Colonic mucosa (tissue), 4 donors: ENCODE results near the gene PI4KA. TPM values are rescaled to one million over a fixed set of nuclear protein-coding genes. Genes with fewer than 3 reads are reported as not detected.
"Not testable (repeated sequence)": the region's sequence is repeated elsewhere in the genome, so short reads cannot be mapped to it uniquely, and the experiment has no call there.

Source experiments
- DNase-seq: peaks from one replicate; pipeline ENCODE4 v3.0.0-alpha.2; 2020
- H3K27ac ChIP-seq: fragments of 200-600 bp; one replicate; pipeline ENCODE4 v1.8.0; 2021
- H3K27me3 ChIP-seq: fragments of 200-600 bp; one replicate; pipeline ENCODE4 v1.8.0; 2021
- H3K36me3 ChIP-seq: fragments of 200-600 bp; one replicate; pipeline ENCODE4 v1.8.0; 2021
- H3K4me1 ChIP-seq: fragments of 200-600 bp; one replicate; pipeline ENCODE4 v1.8.0; 2021; ENCODE audit warnings: mild to moderate bottlenecking
- H3K4me3 ChIP-seq: fragments of 200-600 bp; one replicate; pipeline ENCODE4 v1.8.0; 2021
- H3K9ac ChIP-seq, 2 donors: one replicate each; pipeline ENCODE4 v1.7.0; 2013; ENCODE audit warnings: control low read depth in 2 of 2, low read depth in 2 of 2, low read length in 2 of 2
- H3K9me3 ChIP-seq: fragments of 200-600 bp; one replicate; pipeline ENCODE4 v1.8.0; 2021
- intact Hi-C: fragments of 100-400 bp; cut with DNase I; formaldehyde crosslinking; loops from one replicate; pipeline ENCODE4 v1.14.1; 2022
- total RNA-seq, 2 donors: library from RNA; stranded (reverse); fragmentation: NEBNext Ultra II Directional in 1 of 2; extraction: Animal tissue kit (Norgen Biotek cat#: 25700) in 1 of 2; gene quantifications; one replicate each; pipeline ENCODE4 v1.2.1, GENCODE V29; 2021
- TF ChIP-seq, protein P1 (sequence below): fragments of 200-600 bp; IDR thresholded peaks from one replicate; pipeline ENCODE4 v1.8.0; 2022; ENCODE audit warnings: antibody characterized with exemption, mild to moderate bottlenecking
- donor health status: healthy.
- donor health status: DM: no; HTN: no; CAD: no.
- donor health status: DM: no; HTN: no; CAD: no.

The PI4KA gene
- total RNA-seq, 2 donors from 2014 or later = 69.4 to 86.8 TPM

- peak overlapping the region in 1 of 2 donors; percentile 73 for H3K9ac ChIP-seq
- peak overlapping the region; percentile 70 for H3K27ac ChIP-seq
- intact Hi-C loops, H3K9me3 ChIP-seq, H3K27me3 ChIP-seq, H3K4me1 ChIP-seq, H3K36me3 ChIP-seq: not testable (repeated sequence)
- peak overlapping the region; percentile 36 for H3K4me3 ChIP-seq
- DNase-seq = peak; percentile 98
Measured at GRCh38 chr22:20702546-20703413, 155.8 kb downstream of the PI4KA start.

DNA sequence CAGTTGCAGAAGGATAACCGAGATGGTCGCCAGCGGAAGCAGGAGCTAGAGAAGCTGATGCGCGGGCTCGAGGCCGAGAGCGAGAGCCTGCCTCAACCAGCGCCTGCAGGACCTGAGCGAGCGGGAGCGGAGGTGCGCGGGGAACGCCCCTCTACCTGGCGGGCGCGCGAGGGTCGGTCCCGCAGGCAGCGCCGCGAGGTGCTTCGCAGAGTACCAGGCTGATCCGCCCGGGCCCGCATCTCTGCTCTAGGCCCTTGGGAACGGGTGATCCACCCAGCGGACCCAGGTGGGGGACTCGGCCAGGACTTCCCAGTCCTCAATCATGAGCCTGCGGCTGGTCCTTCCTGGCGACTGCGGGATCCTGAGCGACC is 156.5 kb downstream of the PI4KA start:
- DNase-seq, H3K36me3 ChIP-seq, H3K9ac ChIP-seq, H3K27me3 ChIP-seq, H3K4me1 ChIP-seq, intact Hi-C loops, H3K9me3 ChIP-seq: not testable (repeated sequence)
- H3K27ac ChIP-seq = peak overlapping the region; percentile 70
- H3K4me3 ChIP-seq = peak overlapping the region; percentile 36

DNA sequence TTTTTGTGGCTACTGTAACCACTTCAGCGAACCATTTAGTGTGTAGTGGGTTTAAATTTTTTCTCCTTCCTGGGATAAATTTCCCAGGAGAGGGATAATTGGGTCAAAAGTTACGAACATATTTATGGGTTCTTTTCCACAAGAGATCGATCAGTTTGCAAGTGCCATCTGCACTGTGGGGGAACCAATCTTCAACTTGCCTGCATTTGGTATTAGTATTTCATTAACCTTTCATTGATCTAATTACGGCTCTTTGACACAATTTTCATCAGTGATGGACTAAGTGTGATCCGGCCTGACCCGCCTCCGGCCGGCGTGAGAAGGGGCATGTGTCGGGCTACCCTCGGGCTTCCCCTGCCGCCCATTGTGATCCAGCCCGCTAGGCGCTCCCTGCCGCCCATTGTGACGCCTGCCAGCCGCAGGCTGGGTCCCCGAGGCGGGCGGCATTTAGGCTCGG is 156.9 kb downstream of the PI4KA start:
- H3K4me1 ChIP-seq, H3K36me3 ChIP-seq, DNase-seq, H3K27me3 ChIP-seq, H3K9me3 ChIP-seq, intact Hi-C loops: not testable (repeated sequence)
- H3K27ac ChIP-seq = peak overlapping the region; percentile 70
- peak overlapping the region in 1 of 2 donors; percentile 24 for H3K9ac ChIP-seq
- H3K4me3 ChIP-seq = peak overlapping the region; percentile 36

DNA sequence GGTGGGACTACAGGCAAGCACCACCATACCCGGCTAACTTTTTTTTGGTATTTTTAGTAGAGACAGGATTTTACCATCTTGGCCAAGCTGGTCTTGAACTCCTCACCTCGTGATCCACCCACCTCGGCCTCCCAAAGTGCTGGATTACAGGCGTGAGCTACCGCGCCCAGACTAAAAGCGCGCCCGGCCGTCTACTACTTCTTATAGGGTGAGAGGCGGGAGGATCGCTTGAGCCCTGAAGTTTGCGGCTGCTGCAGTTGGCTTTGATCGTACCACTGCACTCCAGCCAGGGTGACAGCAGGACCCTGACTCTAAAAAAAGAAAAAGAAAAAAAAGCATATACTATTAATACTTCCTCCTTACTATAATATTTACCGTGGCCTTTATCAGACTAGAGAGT is 158.3 kb downstream of the PI4KA start:
- H3K9me3 ChIP-seq, H3K27ac ChIP-seq, H3K4me1 ChIP-seq, DNase-seq, H3K27me3 ChIP-seq, H3K9ac ChIP-seq, H3K4me3 ChIP-seq, intact Hi-C loops, H3K36me3 ChIP-seq: not testable (repeated sequence)

DNA sequence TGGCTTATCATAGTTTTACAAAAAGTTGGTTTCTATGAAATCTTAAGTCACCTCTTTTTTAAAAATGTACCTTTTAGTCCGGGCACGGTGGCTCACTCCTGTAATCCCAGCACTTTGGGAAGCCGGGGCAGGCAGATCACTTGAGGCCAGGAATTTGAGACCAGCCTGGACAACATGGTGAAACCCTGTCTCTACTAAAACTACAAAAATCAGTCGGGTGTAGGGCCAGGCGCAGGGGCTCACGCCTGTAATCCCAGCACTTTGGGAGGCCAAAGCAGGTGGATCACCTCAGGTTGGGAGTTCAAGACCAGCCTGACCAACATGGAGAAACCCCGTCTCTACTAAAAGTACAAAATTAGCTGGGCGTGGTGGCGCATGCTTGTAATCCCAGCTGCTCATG is 158.8 kb downstream of the PI4KA start:
- not testable (repeated sequence) for H3K9ac ChIP-seq, DNase-seq, H3K27ac ChIP-seq, H3K9me3 ChIP-seq, H3K4me1 ChIP-seq, H3K4me3 ChIP-seq, H3K36me3 ChIP-seq, H3K27me3 ChIP-seq
- intact Hi-C loops = loop anchor here (10.0 kb wide), 2 partner anchors 95 to 135 kb away; no protein-coding TSS in a partner anchor

DNA sequence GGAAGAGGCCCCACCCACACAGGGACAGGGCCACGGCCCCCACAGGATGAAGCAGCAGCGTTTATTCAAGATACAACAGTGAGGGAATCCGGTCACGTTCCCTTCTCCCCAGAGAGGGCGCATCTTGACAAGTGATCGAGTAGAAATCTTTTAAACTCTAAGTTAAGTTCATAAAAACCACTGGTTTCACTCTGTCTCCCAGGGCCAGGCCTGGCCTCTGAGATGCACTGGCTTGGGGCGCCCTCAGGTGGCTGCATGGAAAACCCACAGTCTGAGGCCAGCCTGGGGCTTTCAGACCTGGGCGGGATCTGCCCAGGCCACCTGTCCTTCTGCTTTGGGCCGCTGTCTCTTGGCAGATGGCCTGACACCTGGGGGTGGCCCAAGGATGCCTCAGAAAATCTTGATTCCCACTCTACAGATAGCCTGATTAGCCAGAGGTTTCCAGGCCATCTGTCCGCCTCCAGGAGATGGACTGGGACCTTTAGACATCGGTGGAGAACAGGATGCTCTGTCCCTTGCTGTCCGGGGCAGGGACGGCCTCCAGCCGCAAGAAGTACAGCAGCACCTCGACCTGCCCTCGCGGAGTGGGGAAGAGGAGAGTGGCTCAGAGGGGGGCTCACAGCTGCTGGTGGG is 161.0 kb downstream of the PI4KA start:
- H3K4me1 ChIP-seq, H3K9ac ChIP-seq, H3K27ac ChIP-seq, H3K27me3 ChIP-seq, H3K36me3 ChIP-seq, H3K4me3 ChIP-seq, H3K9me3 ChIP-seq, DNase-seq: not testable (repeated sequence)
- TF ChIP-seq, protein P1, sequence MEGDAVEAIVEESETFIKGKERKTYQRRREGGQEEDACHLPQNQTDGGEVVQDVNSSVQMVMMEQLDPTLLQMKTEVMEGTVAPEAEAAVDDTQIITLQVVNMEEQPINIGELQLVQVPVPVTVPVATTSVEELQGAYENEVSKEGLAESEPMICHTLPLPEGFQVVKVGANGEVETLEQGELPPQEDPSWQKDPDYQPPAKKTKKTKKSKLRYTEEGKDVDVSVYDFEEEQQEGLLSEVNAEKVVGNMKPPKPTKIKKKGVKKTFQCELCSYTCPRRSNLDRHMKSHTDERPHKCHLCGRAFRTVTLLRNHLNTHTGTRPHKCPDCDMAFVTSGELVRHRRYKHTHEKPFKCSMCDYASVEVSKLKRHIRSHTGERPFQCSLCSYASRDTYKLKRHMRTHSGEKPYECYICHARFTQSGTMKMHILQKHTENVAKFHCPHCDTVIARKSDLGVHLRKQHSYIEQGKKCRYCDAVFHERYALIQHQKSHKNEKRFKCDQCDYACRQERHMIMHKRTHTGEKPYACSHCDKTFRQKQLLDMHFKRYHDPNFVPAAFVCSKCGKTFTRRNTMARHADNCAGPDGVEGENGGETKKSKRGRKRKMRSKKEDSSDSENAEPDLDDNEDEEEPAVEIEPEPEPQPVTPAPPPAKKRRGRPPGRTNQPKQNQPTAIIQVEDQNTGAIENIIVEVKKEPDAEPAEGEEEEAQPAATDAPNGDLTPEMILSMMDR = peak; percentile 56
- intact Hi-C loops = loop anchor here (10.0 kb wide), 2 partner anchors 93 to 133 kb away; no protein-coding TSS in a partner anchor

DNA sequence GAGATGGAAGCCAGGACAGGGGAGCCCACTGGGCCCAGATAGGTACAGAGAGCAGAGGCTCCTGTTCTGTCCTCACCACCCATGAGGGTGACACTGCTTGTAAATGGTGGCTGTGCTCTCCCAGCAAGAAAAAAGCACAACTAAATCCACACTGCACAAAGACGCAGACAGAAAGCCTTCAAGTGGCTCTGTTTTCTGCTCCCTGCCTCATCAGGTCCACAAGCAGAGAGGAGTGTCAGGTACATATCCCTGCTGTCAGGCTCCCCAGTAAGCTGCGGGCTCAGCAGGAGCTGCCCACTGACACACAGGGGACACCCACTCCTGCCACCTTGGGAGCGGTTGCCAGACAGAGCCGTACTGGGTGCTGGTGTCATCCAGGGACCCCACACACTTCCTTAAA is 162.6 kb downstream of the PI4KA start:
- not testable (repeated sequence) for DNase-seq, H3K27ac ChIP-seq, H3K4me1 ChIP-seq, H3K9me3 ChIP-seq, H3K4me3 ChIP-seq, H3K9ac ChIP-seq, H3K36me3 ChIP-seq, H3K27me3 ChIP-seq
- intact Hi-C loops = loop anchor here (10.0 kb wide), 2 partner anchors 91 to 131 kb away; no protein-coding TSS in a partner anchor

GRCh38 chr22:20695205-20695604 is 163.4 kb downstream of the PI4KA start:
- not testable (repeated sequence) for H3K9me3 ChIP-seq, H3K4me1 ChIP-seq, H3K27ac ChIP-seq, H3K9ac ChIP-seq, DNase-seq, H3K4me3 ChIP-seq, H3K36me3 ChIP-seq, H3K27me3 ChIP-seq
- intact Hi-C loops = loop anchor here (10.0 kb wide), 2 partner anchors 90 to 130 kb away; no protein-coding TSS in a partner anchor

- not testable (repeated sequence) for H3K36me3 ChIP-seq, H3K9ac ChIP-seq, H3K9me3 ChIP-seq, H3K27me3 ChIP-seq, H3K4me3 ChIP-seq, H3K4me1 ChIP-seq, DNase-seq, H3K27ac ChIP-seq
- intact Hi-C loops = loop anchor here (10.0 kb wide), 2 partner anchors 89 to 129 kb away; no protein-coding TSS in a partner anchor
Measured at GRCh38 chr22:20694256-20694655, 164.4 kb downstream of the PI4KA start.

GRCh38 chr22:20692926-20693325 is 165.7 kb downstream of the PI4KA start:
- H3K27me3 ChIP-seq, H3K9me3 ChIP-seq, H3K9ac ChIP-seq, H3K36me3 ChIP-seq, H3K4me3 ChIP-seq, H3K27ac ChIP-seq, H3K4me1 ChIP-seq, DNase-seq: not testable (repeated sequence)
- intact Hi-C loops = loop anchor here (10.0 kb wide), 2 partner anchors 88 to 128 kb away; no protein-coding TSS in a partner anchor

DNA sequence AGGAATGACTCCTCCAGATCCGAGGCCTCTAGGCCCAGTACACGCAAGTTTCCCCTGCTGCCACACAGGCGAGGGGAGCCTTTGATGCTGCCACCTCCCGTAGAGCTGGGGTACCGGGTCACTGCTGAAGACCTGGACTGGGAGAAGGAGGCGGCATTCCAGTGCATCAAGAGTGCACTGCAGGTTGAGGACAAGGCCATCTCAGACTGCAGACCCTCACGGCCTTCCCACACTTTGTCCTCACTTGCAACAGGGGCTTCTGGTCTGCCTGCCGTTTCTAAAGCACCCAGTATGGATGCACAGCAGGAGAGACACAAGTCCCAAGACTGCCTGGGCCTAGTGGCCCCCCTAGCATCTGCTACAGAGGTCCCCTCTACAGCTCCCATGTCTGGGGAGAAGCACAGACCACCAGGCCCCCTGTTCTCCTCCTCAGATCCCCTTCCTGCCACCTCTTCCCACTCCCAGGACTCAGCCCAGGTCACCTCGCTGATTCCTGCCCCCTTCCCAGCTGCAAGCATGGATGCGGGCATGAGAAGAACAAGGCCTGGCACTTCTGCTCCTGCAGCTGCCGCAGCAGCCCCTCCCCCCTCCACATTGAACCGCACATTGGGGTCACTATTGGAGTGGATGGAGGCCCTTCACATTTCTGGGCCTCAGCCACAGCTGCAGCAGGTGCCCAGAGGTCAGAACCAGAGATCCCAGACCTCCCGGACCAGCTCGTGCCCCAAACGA is 167.9 kb downstream of the PI4KA start:
- not testable (repeated sequence) for H3K36me3 ChIP-seq, DNase-seq, H3K27ac ChIP-seq, H3K9me3 ChIP-seq, H3K4me3 ChIP-seq, H3K27me3 ChIP-seq, H3K9ac ChIP-seq, H3K4me1 ChIP-seq
- intact Hi-C loops = loop anchor here (10.0 kb wide), 2 partner anchors 86 to 126 kb away; no protein-coding TSS in a partner anchor
